Tibial artery (tissue), 4 donors: ENCODE results near the gene CPEB2.

ENCODE experiments used
- DNase-seq, 2 donors: peaks; one replicate each; pipeline ENCODE4 v3.0.0-alpha.2; 2019
- H3K27ac ChIP-seq, 2 donors: fragments of 200-600 bp; sonication (generic) in 1 of 2; 1 replicate in 1 of 2; 2 replicates in 1 of 2; pipeline ENCODE4 v1.5.1; 2018 to 2019; ENCODE audit warnings: mild to moderate bottlenecking in 1 of 2
- H3K27me3 ChIP-seq, 2 donors: fragments of 200-600 bp; sonication (generic) in 1 of 2; one replicate each; pipeline versions ENCODE4 v1.5.1 to v1.6.0; 2016 to 2019
- H3K36me3 ChIP-seq, 3 donors: fragments of 200-600 bp; sonication (generic) in 2 of 3; one replicate each; pipeline ENCODE4 v1.5.1; 2016 to 2019; ENCODE audit warnings: mild to moderate bottlenecking in 2 of 3
- H3K4me1 ChIP-seq, 4 donors: fragments of 200-600 bp; sonication (generic) in 2 of 4; 1 replicate in 3 of 4; 2 replicates in 1 of 4; pipeline ENCODE4 v1.5.1; 2016 to 2019
- H3K4me3 ChIP-seq, 2 donors: fragments of 200-600 bp; sonication (generic) in 1 of 2; 1 replicate in 1 of 2; 2 replicates in 1 of 2; pipeline ENCODE4 v1.5.1; 2018 to 2019; ENCODE audit warnings: mild to moderate bottlenecking in 2 of 2
- H3K9me3 ChIP-seq, 3 donors: fragments of 200-600 bp; sonication (generic) in 1 of 3; one replicate each; pipeline ENCODE4 v1.5.1; 2016 to 2019
- intact Hi-C: fragments of 100-400 bp; cut with DNase I; formaldehyde crosslinking; loops from one replicate; pipeline ENCODE4 v1.15.0; 2023; ENCODE audit warnings: low total_unique reads
- TF ChIP-seq, protein P1 (sequence below), 2 experiments: fragments of 200-600 bp in 1 of 2; fragments of 450-650 bp in 1 of 2; IDR thresholded peaks; one replicate each; pipeline ENCODE4 v1.5.1; 2017 to 2019; ENCODE audit warnings: antibody characterized with exemption in 2 of 2, mild to moderate bottlenecking in 1 of 2, moderate library complexity in 1 of 2

CPEB2 gene

DNA sequence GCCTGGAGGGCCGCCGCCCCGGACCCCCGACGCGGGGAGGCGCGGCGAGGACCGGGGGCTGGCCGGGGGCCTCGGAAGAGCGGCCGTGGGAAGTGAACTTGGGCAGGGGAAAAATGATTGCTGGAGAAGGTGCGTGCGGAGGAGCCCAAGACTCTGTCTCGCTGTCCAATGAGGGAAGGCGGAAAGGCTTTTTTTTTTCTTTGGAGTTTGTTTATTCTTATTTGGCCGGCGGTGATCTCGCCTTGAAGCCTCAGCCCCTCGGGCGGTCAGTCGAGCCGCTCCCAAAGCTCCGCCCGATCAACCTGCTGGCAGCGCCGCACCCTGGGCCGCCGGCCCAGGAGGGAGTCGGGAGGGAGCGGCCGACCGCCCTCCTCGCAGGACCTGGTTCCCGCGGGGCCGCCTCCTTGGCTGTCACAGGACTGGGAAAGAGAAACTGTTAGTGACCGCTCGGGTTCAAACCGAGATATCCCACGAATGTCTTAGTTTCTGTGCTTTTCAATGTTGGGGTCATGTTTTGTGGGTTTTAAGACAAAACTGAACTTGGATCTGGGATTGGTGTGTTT is 2.5 kb downstream of the CPEB2 start:
- no peaks in the 10 kb centered on the region for H3K27me3 ChIP-seq
- DNase-seq = peak; percentile 89 to 96
- intact Hi-C loops = loop anchor here (10.0 kb wide), 2 partner anchors 150 to 420 kb away; partner anchors contain the start of gene C1QTNF7

GRCh38 chr4:15005474-15006115 is 3.3 kb downstream of the CPEB2 start:
- H3K4me1 ChIP-seq = peaks cover 0 to 54% (median 24%) of the 10 kb centered on the region in 4 donors
- TF ChIP-seq, protein P1, sequence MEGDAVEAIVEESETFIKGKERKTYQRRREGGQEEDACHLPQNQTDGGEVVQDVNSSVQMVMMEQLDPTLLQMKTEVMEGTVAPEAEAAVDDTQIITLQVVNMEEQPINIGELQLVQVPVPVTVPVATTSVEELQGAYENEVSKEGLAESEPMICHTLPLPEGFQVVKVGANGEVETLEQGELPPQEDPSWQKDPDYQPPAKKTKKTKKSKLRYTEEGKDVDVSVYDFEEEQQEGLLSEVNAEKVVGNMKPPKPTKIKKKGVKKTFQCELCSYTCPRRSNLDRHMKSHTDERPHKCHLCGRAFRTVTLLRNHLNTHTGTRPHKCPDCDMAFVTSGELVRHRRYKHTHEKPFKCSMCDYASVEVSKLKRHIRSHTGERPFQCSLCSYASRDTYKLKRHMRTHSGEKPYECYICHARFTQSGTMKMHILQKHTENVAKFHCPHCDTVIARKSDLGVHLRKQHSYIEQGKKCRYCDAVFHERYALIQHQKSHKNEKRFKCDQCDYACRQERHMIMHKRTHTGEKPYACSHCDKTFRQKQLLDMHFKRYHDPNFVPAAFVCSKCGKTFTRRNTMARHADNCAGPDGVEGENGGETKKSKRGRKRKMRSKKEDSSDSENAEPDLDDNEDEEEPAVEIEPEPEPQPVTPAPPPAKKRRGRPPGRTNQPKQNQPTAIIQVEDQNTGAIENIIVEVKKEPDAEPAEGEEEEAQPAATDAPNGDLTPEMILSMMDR (IDR thresholded peaks at IDR 0.05) = no peak
- no peak for DNase-seq
- peak overlapping the region; percentile 93 to 95 for H3K4me3 ChIP-seq
- peak overlapping the region; percentile 99 to 100 for H3K27ac ChIP-seq
- H3K27me3 ChIP-seq = no peaks in the 10 kb centered on the region
- no peaks in the 10 kb centered on the region for H3K9me3 ChIP-seq
- H3K36me3 ChIP-seq = no peaks in the 10 kb centered on the region
- intact Hi-C loops = loop anchor here (10.0 kb wide), 2 partner anchors 151 to 419 kb away; partner anchors contain the start of gene C1QTNF7

More for the DNA sequence above, 2.5 kb downstream of the CPEB2 start:
- peak overlapping the region; percentile 93 to 95 for H3K4me3 ChIP-seq
- peak overlapping the region; percentile 99 to 100 for H3K27ac ChIP-seq
- TF ChIP-seq, protein P1 (IDR thresholded peaks at IDR 0.05) = no peak
- peaks cover 0 to 48% (median 17%) of the 10 kb centered on the region in 4 donors for H3K4me1 ChIP-seq
- H3K9me3 ChIP-seq = no peaks in the 10 kb centered on the region
- H3K36me3 ChIP-seq = no peaks in the 10 kb centered on the region

GRCh38 chr4:15006416-15007024 is 4.2 kb downstream of the CPEB2 start:
- DNase-seq = no peak
- intact Hi-C loops = loop anchor here (10.0 kb wide), 2 partner anchors 152 to 418 kb away; partner anchors contain the start of gene C1QTNF7
- Histone ChIP-seq H3K9me3 (no peaks in the 10 kb centered on the region), H3K36me3 (peaks cover 0 to 5% (median 3%) of the 10 kb centered on the region in 3 donors), H3K4me3 (peak overlapping the region; percentile 93 to 95), H3K27ac (peak overlapping the region; percentile 99 to 100), H3K27me3 (no peaks in the 10 kb centered on the region), H3K4me1 (peaks cover 0 to 60% (median 29%) of the 10 kb centered on the region in 4 donors)
- TF ChIP-seq, protein P1 (IDR thresholded peaks at IDR 0.05) = peak in 1 of 2 experiments; percentile 11

- Histone ChIP-seq H3K27me3 (no peaks in the 10 kb centered on the region), H3K27ac (peak overlapping the region; percentile 99 to 100), H3K36me3 (peaks cover 0 to 7% (median 3%) of the 10 kb centered on the region in 3 donors), H3K4me1 (peaks cover 0 to 67% (median 32%) of the 10 kb centered on the region in 4 donors), H3K4me3 (peak overlapping the region; percentile 93 to 95), H3K9me3 (no peaks in the 10 kb centered on the region)
- no peak for DNase-seq
- TF ChIP-seq, protein P1 (IDR thresholded peaks at IDR 0.05) = no peak
- intact Hi-C loops = loop anchor here (10.0 kb wide), 2 partner anchors 152 to 418 kb away; partner anchors contain the start of gene C1QTNF7
Measured at GRCh38 chr4:15007201-15007600, 4.9 kb downstream of the CPEB2 start.

DNA sequence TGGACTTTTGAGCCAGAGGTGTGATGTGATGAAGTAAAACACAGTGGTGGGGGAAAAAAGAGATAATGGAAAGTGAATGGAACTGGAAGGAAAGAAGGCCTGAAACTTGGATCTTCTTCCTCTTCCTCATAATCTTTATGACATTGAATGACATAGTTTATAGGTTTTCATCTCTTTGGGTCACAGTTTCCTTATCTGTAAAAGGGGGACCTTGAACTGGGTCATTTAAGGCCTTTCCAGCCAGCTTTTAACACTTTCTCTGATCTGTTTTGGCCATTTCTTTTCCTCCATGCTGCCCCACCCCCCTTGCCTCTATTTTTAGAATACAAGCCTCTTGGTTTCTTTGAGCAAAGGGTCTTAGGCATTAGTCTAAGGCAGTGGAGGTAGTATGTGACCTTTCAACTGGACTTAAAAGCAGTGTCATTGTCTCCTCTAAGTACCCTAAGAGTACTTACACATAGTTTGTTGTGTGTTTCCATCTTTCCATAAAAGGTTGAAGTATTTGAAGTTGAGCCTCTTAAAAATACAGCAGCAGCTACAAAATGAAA is 7.8 kb downstream of the CPEB2 start:
- DNase-seq = no peak
- TF ChIP-seq, protein P1 (IDR thresholded peaks at IDR 0.05) = no peak
- intact Hi-C loops = no loop called here
- H3K4me1 ChIP-seq = peaks cover 0 to 96% (median 36%) of the 10 kb centered on the region in 4 donors
- H3K4me3 ChIP-seq = no peak overlapping the region
- H3K27me3 ChIP-seq = no peaks in the 10 kb centered on the region
- peak overlapping the region; percentile 65 to 99 for H3K27ac ChIP-seq
- peaks cover 0 to 7% (median 3%) of the 10 kb centered on the region in 3 donors for H3K36me3 ChIP-seq
- no peaks in the 10 kb centered on the region for H3K9me3 ChIP-seq
